Limb (tissue), 2 donors: ENCODE measurements around the gene NPVF.
A peak's percentile ranks its signal among the peaks of the same experiment; 100 is the strongest.

ENCODE experiments used
- DNase-seq, 2 donors: peaks; one replicate each; pipeline ENCODE4 v3.0.0-alpha.2; 2016; ENCODE audit errors: extremely low spot score in 2 of 2

NPVF gene, protein sequence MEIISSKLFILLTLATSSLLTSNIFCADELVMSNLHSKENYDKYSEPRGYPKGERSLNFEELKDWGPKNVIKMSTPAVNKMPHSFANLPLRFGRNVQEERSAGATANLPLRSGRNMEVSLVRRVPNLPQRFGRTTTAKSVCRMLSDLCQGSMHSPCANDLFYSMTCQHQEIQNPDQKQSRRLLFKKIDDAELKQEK

DNA sequence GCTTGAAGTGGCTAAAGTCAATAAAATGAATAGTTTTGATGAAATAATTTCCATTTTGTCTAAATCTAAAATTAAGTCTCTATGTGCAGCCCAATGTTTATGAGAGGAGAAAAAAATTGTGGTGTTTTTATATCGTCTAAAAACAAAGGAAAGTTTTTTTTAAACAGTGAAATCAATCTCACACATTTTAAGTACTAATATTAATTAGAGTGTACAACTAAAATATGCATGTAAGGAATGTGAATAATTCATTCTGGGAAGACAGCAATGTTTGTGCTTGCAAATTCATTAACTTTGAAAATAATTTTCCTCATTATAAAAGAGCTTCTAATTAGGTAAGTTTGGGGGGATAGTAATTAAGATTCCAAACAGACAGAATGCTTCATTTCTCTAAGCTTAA, at the start of gene NPVF:
Gene NPVF (minus strand): TSS at position 101 of the 400 bp plus-strand sequence. CDS start 47 bp downstream, at position 54.
- DNase-seq: no peak

DNA sequence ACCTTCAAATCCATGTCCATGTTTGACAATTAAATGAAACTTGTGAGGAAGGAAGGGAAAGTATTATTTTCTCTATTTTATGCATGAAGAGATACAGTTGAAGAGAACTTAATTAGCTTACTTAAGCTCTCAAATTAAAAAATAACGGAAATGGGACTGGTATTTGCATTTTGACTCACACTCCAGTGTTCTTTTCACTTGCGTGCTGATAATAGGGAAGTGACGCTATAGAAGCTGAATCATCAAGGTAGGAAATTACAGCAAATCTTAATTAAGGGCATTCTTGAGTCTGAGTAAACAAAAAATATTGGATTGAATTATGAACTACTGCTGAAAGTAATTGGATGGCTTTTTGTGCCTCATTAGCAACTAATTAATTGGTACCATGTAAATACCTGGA, 44.0 kb upstream of the NPVF start:
- no peak for DNase-seq

DNA sequence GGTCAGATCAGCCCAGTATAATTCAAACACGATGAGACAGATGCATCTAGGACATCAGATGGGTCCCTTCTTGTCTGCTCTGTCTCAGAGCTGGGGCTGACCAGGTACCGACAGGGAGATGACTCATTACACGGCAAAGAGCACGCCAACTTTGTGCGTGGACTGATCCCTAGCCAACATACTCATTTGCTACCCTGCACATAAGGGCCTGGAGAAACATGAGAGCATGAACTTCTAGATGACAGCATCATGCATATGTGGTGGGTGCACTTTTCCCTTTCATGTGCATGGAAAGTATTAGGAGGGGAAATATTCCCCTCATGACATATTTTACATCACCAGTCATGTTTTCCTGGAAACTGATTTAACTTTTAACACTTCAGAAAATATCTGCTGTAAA, 35.1 kb upstream of the NPVF start:
- DNase-seq: no peak

DNA sequence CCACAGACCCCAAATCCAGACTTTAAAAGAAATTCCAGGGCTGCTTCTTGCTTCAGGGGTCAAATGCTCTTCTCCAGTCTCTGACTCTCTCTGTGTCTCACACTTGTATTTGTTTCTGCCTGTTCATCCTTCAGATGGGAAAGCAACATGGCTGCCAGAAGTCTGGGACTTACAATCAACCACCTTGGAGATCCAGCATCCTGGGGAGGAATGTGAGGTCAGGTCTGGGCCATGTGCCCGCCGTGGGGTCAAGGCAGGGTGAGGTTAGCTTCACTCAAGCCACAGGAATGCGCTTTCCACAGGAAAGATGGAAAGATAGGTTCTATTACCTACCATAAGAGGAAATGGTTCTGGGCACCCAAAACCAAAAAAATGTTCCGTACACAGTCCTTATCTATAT, 34.3 kb upstream of the NPVF start:
- DNase-seq: no peak

DNA sequence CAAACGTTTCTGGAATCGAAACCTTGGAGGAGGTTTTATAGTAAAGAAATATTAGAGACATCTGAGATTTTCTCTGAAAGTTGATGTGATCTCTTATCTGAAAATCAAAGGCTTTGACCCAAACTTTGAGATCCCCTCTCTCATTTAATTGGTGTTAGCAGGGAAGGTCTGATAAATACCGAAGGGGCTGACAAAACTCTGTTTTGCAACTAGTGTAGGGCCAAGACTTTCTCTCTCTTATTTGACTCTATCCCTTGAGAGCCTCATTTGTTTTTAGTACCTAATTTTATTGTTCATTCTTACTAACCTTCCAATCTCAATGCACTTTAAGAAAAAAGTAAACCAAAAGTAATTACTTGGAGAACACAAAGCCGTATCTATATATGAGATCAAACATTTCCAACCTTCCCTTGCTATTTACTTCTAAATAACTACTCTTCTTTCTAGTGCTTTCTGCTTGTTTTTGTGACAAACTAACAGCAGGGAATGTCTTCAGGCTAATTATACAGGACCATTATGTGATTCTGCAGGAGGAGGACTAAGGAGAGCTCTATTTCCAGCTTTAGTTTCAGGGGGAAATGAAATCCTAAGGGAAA, 33.4 kb upstream of the NPVF start:
- DNase-seq: no peak

DNA sequence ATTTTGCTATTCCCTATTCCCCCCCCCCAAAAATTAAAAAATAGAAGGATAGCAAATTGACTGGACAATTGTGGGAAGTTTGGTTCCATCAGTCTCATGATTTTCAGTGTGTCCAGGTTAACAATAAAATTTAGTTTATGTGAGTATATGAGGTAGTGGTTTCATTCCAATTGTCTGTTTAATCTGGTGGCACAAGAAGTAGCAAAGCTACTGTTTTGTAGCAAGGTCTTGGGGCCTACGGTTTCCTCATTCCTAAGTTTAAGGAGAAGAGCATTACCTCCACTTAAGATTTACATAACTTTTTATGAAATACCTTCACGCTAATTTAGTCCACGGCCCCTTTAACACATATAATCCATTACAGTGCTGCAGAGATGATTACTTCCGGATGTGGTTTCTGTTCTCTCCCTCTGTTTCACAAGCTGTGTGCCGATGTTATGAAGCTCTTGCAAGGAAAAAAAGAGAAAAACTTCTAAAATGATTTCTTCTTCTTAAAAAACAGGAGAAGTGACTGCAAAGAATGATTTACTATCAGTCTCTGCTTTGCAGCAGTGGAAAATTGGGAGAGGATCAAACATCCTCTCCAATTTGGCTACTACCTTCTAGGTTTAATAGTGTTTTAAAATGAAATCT, 32.7 kb upstream of the NPVF start:
- DNase-seq: peak in 1 of 2 donors; percentile 81

DNA sequence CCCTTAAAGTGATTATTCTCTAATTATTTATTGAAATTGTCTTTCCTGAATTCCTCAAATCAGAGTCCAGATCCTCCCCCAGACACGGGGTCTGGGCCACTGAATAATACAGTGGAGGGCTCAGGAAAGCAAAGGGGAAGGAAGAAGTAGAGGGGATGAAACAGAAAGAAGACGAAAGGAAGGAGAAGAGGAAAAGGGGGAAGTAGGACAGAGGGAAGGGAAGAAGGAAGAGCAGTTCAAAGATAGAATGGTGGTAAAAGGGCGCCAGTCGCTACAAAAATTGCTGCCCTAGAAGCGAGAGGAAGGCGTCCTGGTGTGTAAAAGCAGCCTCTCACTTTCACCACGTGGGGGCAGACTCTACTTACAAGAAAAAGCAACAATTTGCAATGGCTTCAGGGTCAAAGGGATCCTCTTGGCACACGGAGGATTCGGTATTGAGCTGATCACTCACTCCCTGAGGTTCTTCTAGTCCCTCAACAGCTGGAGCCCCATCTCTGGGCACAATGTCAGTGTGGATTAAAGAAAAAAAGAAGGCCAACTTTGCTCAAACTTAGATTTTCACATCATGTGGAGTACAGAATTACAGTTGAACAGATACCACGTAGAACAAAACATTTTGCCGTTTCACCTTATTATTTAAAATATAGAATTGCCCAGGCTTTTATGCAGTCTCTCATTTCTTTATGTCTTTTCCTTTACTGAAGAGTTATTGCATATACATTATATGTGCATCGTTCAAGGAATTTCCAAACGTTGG, 31.4 kb upstream of the NPVF start:
- peak; percentile 79 to 87 for DNase-seq

DNA sequence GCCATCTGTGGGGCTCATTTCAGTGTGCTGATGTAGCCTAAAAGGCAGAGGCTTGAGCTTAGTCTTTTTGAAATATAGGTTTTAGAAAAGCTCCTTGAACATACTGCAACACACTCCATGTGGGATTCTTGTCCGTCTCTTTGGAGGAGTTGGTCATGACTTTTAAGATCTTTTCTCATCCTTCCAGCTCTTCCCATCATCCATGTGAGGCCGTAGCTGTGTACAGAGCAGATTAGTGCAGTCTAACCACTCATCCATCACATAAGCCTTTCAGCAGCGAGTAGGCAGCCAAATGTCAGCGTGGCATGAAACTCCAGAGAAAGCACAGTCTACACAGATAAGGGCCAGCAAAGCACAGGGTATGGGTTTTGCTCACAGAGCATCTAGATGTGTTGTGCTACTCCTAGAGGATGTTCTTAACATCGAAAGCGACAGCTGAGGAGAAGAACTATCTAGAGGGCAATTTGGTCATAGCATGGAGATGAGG, 28.1 kb upstream of the NPVF start:
- DNase-seq: no peak

DNA sequence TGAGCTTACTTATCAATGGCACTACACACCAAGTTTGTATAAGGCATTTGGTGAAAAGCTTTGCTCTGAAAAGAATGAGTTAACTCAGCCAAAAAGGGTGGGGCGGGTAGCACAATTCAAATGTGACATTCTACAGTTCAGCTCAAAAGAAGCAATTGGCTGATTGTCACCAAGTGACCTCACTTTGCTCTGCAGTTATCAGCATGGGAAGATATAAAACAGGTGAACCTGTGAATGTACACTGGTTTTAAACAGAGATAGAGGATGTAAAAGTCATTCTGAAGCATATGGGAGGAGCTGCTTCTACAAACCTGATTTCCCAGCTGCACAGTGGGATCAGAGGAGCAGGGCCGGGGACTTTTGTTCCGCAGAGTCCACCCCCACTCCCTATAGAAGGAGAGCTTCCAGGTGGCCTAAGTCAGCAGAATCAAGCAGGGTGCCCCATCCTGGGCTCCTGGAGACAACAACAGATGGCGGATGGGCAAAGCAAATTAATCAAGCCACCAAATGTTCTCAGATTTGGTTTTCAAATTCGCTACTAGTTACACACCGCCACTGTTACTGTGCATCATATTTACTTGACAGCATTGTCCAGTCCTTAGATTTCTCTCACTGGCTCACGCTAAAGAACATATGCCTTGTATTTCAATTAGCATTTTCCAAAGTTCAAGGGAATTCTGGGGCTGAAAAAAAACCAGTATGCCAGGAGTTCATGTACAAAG, 27.5 kb upstream of the NPVF start:
- DNase-seq: no peak

DNA sequence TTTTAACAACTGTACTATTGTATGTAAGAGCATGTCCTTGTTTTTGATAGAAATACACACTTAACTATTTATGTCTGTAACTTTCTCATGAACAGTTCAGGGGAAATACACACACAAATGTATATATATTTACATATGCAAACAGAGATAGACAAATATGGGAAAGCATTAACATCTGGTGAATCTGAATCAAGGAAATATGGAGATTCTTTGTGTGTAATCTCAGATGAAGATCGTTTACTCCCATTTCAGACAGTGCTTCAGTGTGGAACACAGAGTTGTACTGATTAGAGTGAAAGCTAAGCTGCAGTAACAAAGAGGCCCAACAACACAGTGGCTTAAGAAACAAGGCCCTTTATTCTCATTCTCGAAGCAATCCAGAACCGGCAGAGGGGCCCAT, 26.3 kb upstream of the NPVF start:
- no peak for DNase-seq

DNA sequence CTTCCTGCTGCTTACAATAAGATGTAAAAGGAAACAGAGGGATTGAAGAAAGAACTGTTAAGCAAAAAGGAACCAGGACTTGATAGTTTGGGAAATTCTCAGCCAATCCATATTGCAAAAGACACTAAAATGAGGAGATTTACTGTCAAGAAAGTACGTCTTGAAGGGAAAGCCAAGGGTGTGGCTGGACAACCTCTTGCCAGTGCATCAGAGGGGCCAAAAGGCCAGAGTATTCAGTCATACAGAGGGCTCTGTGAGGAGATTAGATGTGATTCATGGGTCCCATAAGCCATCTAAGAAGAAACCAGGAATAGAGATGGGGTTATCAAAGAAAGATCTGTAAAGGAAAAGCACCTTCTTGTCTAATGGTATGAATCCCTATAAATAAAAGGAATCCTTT, 25.4 kb upstream of the NPVF start:
- no peak for DNase-seq

DNA sequence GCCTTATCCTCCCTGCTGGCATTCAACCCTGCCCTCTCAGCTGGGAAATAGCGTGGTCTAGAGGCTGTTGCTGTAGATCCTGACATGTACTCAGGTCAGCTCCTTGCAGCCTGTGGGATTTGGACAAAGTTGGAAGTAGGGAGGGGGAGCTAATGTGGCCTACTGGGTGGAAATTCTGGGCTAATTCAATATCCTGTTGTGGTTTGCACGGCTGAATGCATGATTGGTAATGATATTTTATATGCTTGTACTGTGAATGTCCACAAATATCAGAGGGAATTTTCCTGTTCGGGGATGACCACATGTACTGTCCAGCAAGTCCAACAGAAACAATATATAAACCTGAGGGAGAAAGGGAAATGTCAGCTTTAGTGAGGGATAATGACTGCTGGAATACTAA, 22.1 kb upstream of the NPVF start:
- DNase-seq: no peak

DNA sequence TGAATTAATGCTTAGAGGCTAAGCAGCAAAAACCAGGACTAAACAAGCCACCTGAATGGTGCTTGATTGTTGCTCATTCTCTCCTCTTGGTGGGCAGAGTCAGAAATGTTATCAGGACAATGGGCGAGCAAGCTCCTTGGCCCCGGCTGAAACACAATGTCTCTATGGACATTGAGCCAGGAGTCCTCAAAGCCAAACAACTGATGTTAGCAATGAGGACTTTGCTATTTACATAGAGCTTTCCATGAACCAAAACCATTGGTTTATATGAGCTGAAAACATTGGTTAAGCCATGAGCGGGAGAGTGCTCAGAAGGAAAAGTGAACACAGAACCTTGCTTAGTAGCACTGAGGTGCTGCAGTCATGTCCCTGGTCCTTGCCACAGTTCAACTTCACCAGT, 21.5 kb upstream of the NPVF start:
- no peak for DNase-seq

DNA sequence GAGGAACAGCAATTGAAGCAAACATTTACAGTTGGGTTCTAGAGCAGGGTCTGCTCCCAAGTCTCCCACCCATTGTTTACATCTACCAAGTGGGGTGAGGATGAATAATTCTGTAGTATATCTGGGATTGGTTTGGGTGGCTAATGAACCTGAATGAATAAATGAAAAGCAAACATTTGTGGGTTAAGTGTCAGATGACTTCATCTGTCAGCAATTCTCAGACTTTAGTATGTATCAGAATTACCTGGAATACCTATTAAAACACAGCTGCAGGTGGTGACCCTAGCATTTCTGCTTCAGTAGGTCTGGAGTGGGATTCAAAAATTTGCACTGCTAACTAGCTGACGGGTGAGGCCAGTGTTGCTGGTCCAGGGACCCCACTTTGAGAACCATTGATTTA, 18.0 kb upstream of the NPVF start:
- DNase-seq: no peak

DNA sequence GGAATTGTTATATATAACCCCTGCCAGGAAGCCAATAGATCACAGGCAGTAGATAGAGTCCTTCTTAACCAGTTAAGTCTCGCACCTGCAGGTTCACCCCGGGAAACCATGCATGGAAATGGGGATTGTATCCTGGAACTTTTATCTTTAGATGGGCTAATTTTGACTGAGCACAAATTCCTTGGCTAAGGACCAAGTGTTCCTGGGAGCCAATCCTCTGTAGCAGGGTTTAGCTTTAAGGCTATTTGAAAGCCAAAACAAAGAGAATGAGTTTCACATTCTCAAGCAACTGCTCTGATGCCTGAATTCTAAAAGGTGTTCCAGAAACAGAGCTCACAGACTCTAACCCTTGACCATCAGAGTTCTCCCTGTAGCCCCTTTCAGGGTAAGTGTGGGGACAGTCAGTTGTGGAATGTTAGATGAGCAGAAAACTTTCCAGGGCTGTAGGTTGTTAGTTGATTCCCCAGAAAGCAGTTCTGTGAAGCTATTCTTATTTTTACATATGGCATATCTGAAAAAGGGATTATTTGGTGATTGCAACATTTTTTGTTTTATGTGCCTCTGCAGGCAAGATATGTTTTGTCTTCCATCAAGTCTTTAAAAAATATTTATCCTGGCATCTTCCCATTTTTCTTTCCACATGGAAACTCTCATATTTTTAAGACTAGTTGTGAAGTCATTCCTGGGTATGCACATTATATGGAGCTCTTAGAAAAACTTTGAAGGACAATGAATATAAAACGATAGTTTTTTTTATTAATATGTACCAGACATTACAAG, 16.2 kb upstream of the NPVF start:
- DNase-seq: peak in 1 of 2 donors; percentile 66

DNA sequence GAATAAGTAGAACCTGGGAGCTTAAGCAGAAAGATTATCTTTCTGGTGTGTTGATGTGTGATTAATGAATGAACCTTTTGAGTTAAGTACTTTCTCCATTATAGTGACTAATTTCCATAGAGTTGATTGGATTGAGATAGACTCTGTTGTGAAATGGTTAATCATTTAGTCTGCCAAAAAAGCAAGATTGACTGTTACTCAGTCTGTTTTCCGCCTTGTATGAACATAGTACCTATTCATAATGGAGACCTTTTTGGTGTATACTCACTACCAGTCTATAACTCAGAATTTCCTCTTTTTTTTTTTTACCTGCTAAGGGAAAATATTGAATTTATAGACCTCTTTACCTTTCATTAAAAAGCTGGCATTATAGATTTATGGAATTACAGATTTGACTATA, 14.4 kb upstream of the NPVF start:
- DNase-seq: no peak

DNA sequence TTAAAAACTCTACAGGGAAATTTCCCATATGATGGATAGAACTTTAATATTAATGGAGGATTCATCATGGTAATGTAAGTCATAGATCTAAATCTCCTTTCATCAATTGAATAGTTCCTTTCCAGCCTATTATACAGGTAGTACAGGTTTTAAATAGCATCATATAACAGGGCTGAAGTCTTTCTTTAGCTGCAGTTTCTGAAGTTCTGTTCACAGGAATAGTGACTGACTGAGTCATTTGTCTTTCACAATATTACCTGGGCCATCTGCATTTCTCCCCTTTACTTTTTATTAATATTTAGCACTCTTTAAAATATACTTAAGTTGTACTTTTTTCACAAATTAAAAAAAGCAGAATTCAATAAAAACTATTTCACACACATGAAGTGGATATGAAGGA, 12.6 kb upstream of the NPVF start:
- no peak for DNase-seq

DNA sequence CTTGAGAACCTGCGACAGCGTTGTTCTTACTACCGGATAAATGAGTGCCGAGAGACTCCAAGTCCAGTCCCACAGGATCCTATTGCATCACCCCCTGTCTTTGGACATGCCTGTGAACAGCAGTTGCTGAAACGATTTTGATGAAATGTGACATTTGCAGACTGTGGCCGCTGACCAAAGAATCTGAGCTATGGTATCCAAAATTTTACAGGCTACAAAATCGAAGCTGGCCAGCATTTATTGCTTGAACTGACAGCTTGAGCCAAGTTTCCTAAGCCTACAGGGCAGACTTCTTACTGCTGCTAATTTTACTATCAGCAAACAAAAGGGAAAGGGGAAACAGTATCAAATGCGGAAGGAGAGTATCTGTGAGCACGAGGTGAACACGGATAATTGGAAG, 12.1 kb upstream of the NPVF start:
- peak in 1 of 2 donors; percentile 43 for DNase-seq

DNA sequence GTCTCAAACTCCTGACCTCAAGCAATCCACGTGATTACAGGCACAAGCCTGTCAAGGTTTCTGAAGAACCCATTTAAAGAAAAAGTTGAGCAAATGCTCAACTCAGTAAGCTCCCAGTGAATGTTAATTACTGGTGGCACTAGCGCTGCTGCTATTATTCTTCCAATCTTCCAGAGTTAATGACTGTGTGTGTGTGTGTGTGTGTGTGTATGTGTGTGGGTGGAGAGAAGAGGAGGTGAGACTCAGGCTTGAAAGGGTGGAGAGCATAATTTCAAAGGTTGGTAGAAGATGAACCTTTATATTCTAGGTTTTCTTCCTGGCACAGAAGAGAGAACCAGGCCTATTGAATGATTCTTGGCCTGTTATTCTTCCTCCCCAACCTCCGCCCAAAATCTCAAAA, 11.6 kb upstream of the NPVF start:
- no peak for DNase-seq

DNA sequence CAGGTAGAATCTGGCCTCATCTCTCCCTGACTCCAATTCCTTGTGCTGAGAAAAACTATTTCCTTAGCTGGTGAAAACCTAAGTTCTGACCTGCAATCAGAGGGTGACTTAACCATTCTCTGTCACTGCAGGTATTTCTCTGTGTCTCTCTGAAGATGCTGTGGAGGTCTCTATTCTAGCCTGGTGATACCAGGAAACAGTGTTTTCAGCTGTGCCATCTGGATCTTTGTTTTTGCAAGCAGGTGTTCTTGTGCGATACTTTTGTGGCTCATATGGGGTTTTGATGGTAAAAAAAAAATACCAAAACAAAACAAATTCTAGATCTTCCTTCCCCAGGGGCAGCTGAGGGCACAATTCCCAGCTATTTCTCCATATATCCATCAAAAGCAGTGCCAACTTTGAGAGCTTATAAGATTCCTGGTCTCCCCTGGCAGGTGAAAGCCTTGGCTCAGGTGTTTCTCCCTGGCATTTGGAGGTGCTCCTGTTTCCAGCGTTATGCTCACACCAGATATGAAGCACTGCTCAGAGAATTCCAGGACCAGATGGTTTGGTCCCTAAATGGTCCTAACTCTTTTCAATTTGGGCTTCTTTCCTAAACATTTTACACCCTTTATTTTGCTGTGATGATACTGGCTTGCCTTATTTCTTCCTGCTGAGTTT, 9.9 kb upstream of the NPVF start:
- DNase-seq: no peak
